H9 (cell line): ENCODE results near the gene C1QTNF3. TPM values are rescaled to one million over a fixed set of nuclear protein-coding genes. Genes with fewer than 3 reads are reported as not detected.

Experiments used
- DNase-seq: peaks from one replicate; pipeline ENCODE4 v3.0.0-alpha.2; 2017
- H2AFZ ChIP-seq: one replicate; pipeline ENCODE4 v1.6.1; 2013; ENCODE audit warnings: mild to moderate bottlenecking, low read length, control low read depth, moderate library complexity
- H2AK5ac ChIP-seq: 2 replicates; pipeline ENCODE4 v1.6.1; 2013; ENCODE audit warnings: low read length, control low read depth, mixed read lengths; ENCODE audit not compliant: insufficient read length
- H2BK120ac ChIP-seq: one replicate; pipeline ENCODE4 v1.6.1; 2013; ENCODE audit warnings: low read depth, mild to moderate bottlenecking, low read length, control low read depth, inconsistent platforms; ENCODE audit not compliant: poor library complexity, severe bottlenecking
- H2BK12ac ChIP-seq: 2 replicates; pipeline ENCODE4 v1.6.1; 2013; ENCODE audit warnings: low read length, control low read depth, mixed read lengths, low read depth; ENCODE audit not compliant: insufficient read length
- H2BK15ac ChIP-seq: 2 replicates; pipeline ENCODE4 v1.6.1; 2013; ENCODE audit warnings: low read depth, low read length, control low read depth
- H2BK20ac ChIP-seq: one replicate; pipeline ENCODE4 v1.6.1; 2013; ENCODE audit warnings: low read depth, mild to moderate bottlenecking, low read length, control low read depth, inconsistent platforms; ENCODE audit not compliant: poor library complexity, severe bottlenecking
- H2BK5ac ChIP-seq: 2 replicates; pipeline ENCODE4 v1.6.1; 2013; ENCODE audit warnings: low read length, control low read depth, mixed read lengths; ENCODE audit not compliant: insufficient read length
- H3K14ac ChIP-seq: 2 replicates; pipeline ENCODE4 v1.6.1; 2013; ENCODE audit warnings: low read length, control low read depth; ENCODE audit not compliant: insufficient read depth
- H3K18ac ChIP-seq: 2 replicates; pipeline ENCODE4 v1.6.1; 2013; ENCODE audit warnings: low read depth, mild to moderate bottlenecking, mixed read lengths, low read length, control low read depth; ENCODE audit not compliant: insufficient read length
- H3K23ac ChIP-seq: 2 replicates; pipeline ENCODE4 v1.6.1; 2013; ENCODE audit warnings: low read length, control low read depth, mixed read lengths, low read depth; ENCODE audit not compliant: insufficient read length
- H3K23me2 ChIP-seq: 2 replicates; pipeline ENCODE4 v1.6.1; 2013; ENCODE audit warnings: low read depth, mild to moderate bottlenecking, mixed read lengths, low read length, control low read depth; ENCODE audit not compliant: insufficient read length, poor library complexity, severe bottlenecking
- H3K27ac ChIP-seq: 2 replicates; pipeline ENCODE4 v1.5.1; 2013; ENCODE audit warnings: low read length, control low read depth, mixed read lengths, low read depth; ENCODE audit not compliant: insufficient read length
- H3K27me3 ChIP-seq: 2 replicates; pipeline ENCODE4 v1.6.1; 2013; ENCODE audit warnings: low read length, control low read depth, inconsistent platforms; ENCODE audit not compliant: insufficient read depth
- H3K4ac ChIP-seq: 2 replicates; pipeline ENCODE4 v1.6.1; 2013; ENCODE audit warnings: low read depth, mild to moderate bottlenecking, control low read depth, inconsistent platforms, low read length, moderate library complexity
- H3K4me1 ChIP-seq: 2 replicates; pipeline ENCODE4 v1.6.1; 2013; ENCODE audit warnings: low read length, control low read depth, inconsistent platforms; ENCODE audit not compliant: insufficient read depth
- H3K4me2 ChIP-seq: 2 replicates; pipeline ENCODE4 v1.6.1; 2013; ENCODE audit warnings: low read length, control low read depth, mixed read lengths; ENCODE audit not compliant: insufficient read length, insufficient read depth
- H3K56ac ChIP-seq: 2 replicates; pipeline ENCODE4 v1.6.1; 2013; ENCODE audit warnings: low read depth, mild to moderate bottlenecking, mixed read lengths, low read length, control low read depth; ENCODE audit not compliant: insufficient read length
- H3K79me1 ChIP-seq: 2 replicates; pipeline ENCODE4 v1.6.1; 2013; ENCODE audit warnings: low read depth, mild to moderate bottlenecking, moderate library complexity, low read length, control low read depth, inconsistent platforms; ENCODE audit not compliant: insufficient read depth, poor library complexity, severe bottlenecking
- H3K79me2 ChIP-seq: 2 replicates; pipeline ENCODE4 v1.6.1; 2013; ENCODE audit warnings: low read length, control low read depth, inconsistent platforms; ENCODE audit not compliant: insufficient read depth
- H3K9ac ChIP-seq: 2 replicates; pipeline ENCODE4 v1.6.1; 2013; ENCODE audit warnings: low read length, control low read depth, mixed read lengths; ENCODE audit not compliant: insufficient read length; ENCODE audit errors: extremely low read depth
- H3K9me3 ChIP-seq: one replicate; pipeline ENCODE4 v1.6.1; 2013; ENCODE audit warnings: low read depth, low read length, inconsistent platforms; ENCODE audit not compliant: control insufficient read depth
- H3T11ph ChIP-seq: one replicate; pipeline ENCODE4 v1.6.1; 2013; ENCODE audit warnings: mild to moderate bottlenecking, low read length, control low read depth, inconsistent platforms
- H4K20me1 ChIP-seq: one replicate; pipeline ENCODE4 v1.6.1; 2013; ENCODE audit not compliant: control insufficient read depth, insufficient read length, insufficient read depth
- H4K5ac ChIP-seq: 2 replicates; pipeline ENCODE4 v1.6.1; 2013; ENCODE audit warnings: low read depth, mild to moderate bottlenecking, mixed read lengths, low read length, control low read depth; ENCODE audit not compliant: insufficient read length
- H4K8ac ChIP-seq: replicated peaks from 2 replicates; pipeline ENCODE4 v1.6.1; 2013; ENCODE audit warnings: low read length, control low read depth, mixed read lengths, low read depth; ENCODE audit not compliant: insufficient read length
- H4K91ac ChIP-seq: 2 replicates; pipeline ENCODE4 v1.6.1; 2013; ENCODE audit warnings: low read depth, mild to moderate bottlenecking, moderate library complexity, mixed read lengths, low read length, control low read depth; ENCODE audit not compliant: insufficient read length
- H3K27ac Mint-ChIP-seq, 3 experiments: 2 replicates in 2 of 3; 3 replicates in 1 of 3; pipeline ENCODE4 v1.8.0; 2020 to 2021; ENCODE audit warnings: mixed read lengths in 3 of 3, mild to moderate bottlenecking in 1 of 3, moderate library complexity in 1 of 3
- H3K27me3 Mint-ChIP-seq: 2 replicates; pipeline ENCODE4 v1.8.0; 2021; ENCODE audit warnings: low read depth, mild to moderate bottlenecking, moderate library complexity, mixed read lengths
- H3K36me3 Mint-ChIP-seq, 3 experiments: 2 replicates in 2 of 3; 3 replicates in 1 of 3; pipeline ENCODE4 v1.8.0; 2020 to 2021; ENCODE audit warnings: low read depth in 3 of 3, mixed read lengths in 3 of 3; ENCODE audit not compliant: insufficient read depth in 1 of 3
- H3K4me1 Mint-ChIP-seq, 2 experiments: 2 replicates each; pipeline ENCODE4 v1.8.0; 2020; ENCODE audit warnings: mixed read lengths in 2 of 2
- H3K4me3 Mint-ChIP-seq, 2 experiments: 2 replicates in 1 of 2; 3 replicates in 1 of 2; pipeline ENCODE4 v1.8.0; 2020 to 2021; ENCODE audit warnings: mild to moderate bottlenecking in 2 of 2, mixed read lengths in 2 of 2, moderate library complexity in 1 of 2
- H3K9me3 Mint-ChIP-seq, 2 experiments: 2 replicates in 1 of 2; 3 replicates in 1 of 2; pipeline ENCODE4 v1.8.0; 2020; ENCODE audit warnings: mild to moderate bottlenecking in 2 of 2, mixed read lengths in 2 of 2, moderate library complexity in 1 of 2
- WGBS: extraction: QIAGEN DNeasy Blood & Tissue Kit; methylation state at CpG from one replicate; pipeline ENCODE4 v1.1.7; 2013; ENCODE audit warnings: missing lambda C conversion rate, low lambda C conversion rate, mixed read lengths; ENCODE audit not compliant: insufficient read length; ENCODE audit errors: extremely low coverage; 5-methylcytosine and 5-hydroxymethylcytosine counted together
- total RNA-seq: library from RNA; stranded (reverse); gene quantifications from 2 replicates; pipeline ENCODE4 v1.2.1, GENCODE V29; 2021
- TF ChIP-seq, protein P1 (sequence below): fragments of 200-600 bp; sonication (generic); conservative IDR thresholded peaks from 3 replicates; pipeline ENCODE4 v1.8.0; 2021; ENCODE audit warnings: antibody characterized with exemption, mild to moderate bottlenecking

Gene C1QTNF3
- total RNA-seq, 1 experiment from 2014 or later = 1.1 TPM

DNA sequence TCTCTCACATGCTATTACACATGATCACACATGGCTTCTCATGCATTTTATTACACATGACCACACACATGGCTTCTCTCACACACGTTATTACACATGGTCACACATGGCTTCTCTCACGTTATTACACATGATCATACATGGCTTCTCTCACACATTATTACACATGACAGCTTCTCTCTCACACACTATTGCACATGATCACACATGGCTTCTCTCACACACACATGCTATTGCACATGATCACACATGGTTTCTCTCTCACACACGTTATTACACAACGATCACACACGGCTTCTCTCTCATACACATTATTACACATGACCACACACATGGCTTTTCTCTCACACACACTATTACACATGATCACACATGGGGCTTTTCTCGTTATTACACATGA, 57.6 kb downstream of the C1QTNF3 start:
- no peak overlapping the region for H3K14ac ChIP-seq
- Mint-ChIP-seq H3K27ac (no peak overlapping the region), H3K9me3 (no peaks in the 10 kb centered on the region), H3K36me3 (peaks cover 15 to 21% (median 16%) of the 10 kb centered on the region in 3 experiments; a peak in 6 of 7 replicates), H3K4me3 (no peak overlapping the region), H3K27me3 (no peaks in the 10 kb centered on the region), H3K4me1 (peaks cover 0 to 11% of the 10 kb centered on the region in 2 experiments; a peak in 1 of 4 replicates)
- H2AK5ac ChIP-seq = no peak overlapping the region
- H4K5ac ChIP-seq = no peak overlapping the region
- no peak overlapping the region for H3K9ac ChIP-seq
- no peak overlapping the region for H3K56ac ChIP-seq
- no peak overlapping the region for H2BK12ac ChIP-seq
- H2BK5ac ChIP-seq = no peak overlapping the region
- H3K23ac ChIP-seq = no peak overlapping the region
- H4K91ac ChIP-seq = no peak overlapping the region
- no peak overlapping the region for H2BK15ac ChIP-seq
- no peaks in the 10 kb centered on the region for H3K23me2 ChIP-seq
- no peak overlapping the region for H3T11ph ChIP-seq
- no peak overlapping the region for H2BK120ac ChIP-seq
- no peaks in the 10 kb centered on the region; the same call in 1 of the 2 replicates for H3K4me1 ChIP-seq
- no peak for DNase-seq
- H3K27ac ChIP-seq = no peak overlapping the region
- no peak overlapping the region for H3K4me2 ChIP-seq
- no peaks in the 10 kb centered on the region for H3K79me2 ChIP-seq
- H2BK20ac ChIP-seq = no peak overlapping the region
- 100% methylated on average over 3 of the region's 6 CpGs for WGBS
- H3K18ac ChIP-seq = no peak overlapping the region
- H3K79me1 ChIP-seq = no peaks in the 10 kb centered on the region
- peaks cover 8% of the 10 kb centered on the region for H3K9me3 ChIP-seq
- no peaks in the 10 kb centered on the region for H3K27me3 ChIP-seq
- no peaks in the 10 kb centered on the region for H4K20me1 ChIP-seq
- TF ChIP-seq, protein P1, sequence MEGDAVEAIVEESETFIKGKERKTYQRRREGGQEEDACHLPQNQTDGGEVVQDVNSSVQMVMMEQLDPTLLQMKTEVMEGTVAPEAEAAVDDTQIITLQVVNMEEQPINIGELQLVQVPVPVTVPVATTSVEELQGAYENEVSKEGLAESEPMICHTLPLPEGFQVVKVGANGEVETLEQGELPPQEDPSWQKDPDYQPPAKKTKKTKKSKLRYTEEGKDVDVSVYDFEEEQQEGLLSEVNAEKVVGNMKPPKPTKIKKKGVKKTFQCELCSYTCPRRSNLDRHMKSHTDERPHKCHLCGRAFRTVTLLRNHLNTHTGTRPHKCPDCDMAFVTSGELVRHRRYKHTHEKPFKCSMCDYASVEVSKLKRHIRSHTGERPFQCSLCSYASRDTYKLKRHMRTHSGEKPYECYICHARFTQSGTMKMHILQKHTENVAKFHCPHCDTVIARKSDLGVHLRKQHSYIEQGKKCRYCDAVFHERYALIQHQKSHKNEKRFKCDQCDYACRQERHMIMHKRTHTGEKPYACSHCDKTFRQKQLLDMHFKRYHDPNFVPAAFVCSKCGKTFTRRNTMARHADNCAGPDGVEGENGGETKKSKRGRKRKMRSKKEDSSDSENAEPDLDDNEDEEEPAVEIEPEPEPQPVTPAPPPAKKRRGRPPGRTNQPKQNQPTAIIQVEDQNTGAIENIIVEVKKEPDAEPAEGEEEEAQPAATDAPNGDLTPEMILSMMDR = no peak
- H3K4ac ChIP-seq = no peak overlapping the region
- no peak overlapping the region for H2AFZ ChIP-seq
- H4K8ac ChIP-seq = no peak overlapping the region
